K562 (cell line): Measurements from ENCODE around the gene LGALS14. TPM values are rescaled to one million over a fixed set of nuclear protein-coding genes. Genes with fewer than 3 reads are reported as not detected.

Source experiments
- ATAC-seq: fragments of 200-7000 bp; cut with Tn5 transposase; 3 replicates; pipeline ENCODE4 v1.9.1; 2020; ENCODE audit warnings: moderate library complexity
- BruUV-seq: library from RNA; stranded (reverse); fragments of 400-500 nt; replicated peaks from 2 replicates; lab custom pipeline; 2021; lab: Mats Ljungman, UMichigan
- CTCF ChIA-PET: fragments of 300-600 bp; formaldehyde crosslinking; extraction: SDS; loops from one replicate; lab custom pipeline; 2021; ENCODE audit warnings: low intra/inter-chr PET ratio; lab: Yijun Ruan, JAX
- POLR2A ChIA-PET: fragments of 300-600, 350-650 bp; sonication (Branson Sonifier 250); formaldehyde crosslinking; extraction: SDS; loops from one replicate; lab custom pipeline; 2021; ENCODE audit warnings: antibody characterized with exemption, inconsistent platforms; lab: Yijun Ruan, JAX
- DNase-seq, 4 experiments: peaks; one replicate each; pipeline versions ENCODE4 v3.0.0 to v3.0.0-alpha.2; 2011 to 2018; ENCODE audit warnings: low spot score in 3 of 4, mixed read lengths in 3 of 4; ENCODE audit errors: extremely low read depth in 1 of 4
- FAIRE-seq: peaks from 2 replicates; lab custom pipeline; 2011; peaks lifted over from hg19 to GRCh38; lab: Jason Lieb, UNC
- H2AFZ ChIP-seq: 2 replicates; pipeline ENCODE4 v1.6.0; 2011; ENCODE audit warnings: low read depth, low read length, control low read depth, inconsistent platforms
- H3K27ac ChIP-seq: fragments of 200-600 bp; 3 replicates; pipeline ENCODE4 v1.8.0; 2011; ENCODE audit warnings: low read depth, mild to moderate bottlenecking, control low read depth, inconsistent platforms, low read length, moderate library complexity, mixed read lengths; ENCODE audit errors: extremely low read depth
- H3K27me3 ChIP-seq, 2 experiments: fragments of 300-600 bp in 1 of 2; 2 replicates in 1 of 2; 3 replicates in 1 of 2; pipeline versions ENCODE4 v1.6.0 to v1.8.0; 2011; ENCODE audit warnings: inconsistent platforms in 2 of 2, low read length in 2 of 2, mild to moderate bottlenecking in 1 of 2, mixed read lengths in 1 of 2, moderate library complexity in 1 of 2; ENCODE audit not compliant: control insufficient read depth in 2 of 2, insufficient read depth in 2 of 2
- H3K36me3 ChIP-seq: fragments of 300-600 bp; 3 replicates; pipeline ENCODE4 v1.8.0; 2011; ENCODE audit warnings: mild to moderate bottlenecking, low read length, inconsistent platforms; ENCODE audit not compliant: control insufficient read depth, insufficient read depth
- H3K4me1 ChIP-seq, 2 experiments: fragments of 200-600 bp in 1 of 2; replicated peaks in 1 of 2; 2 replicates in 1 of 2; 3 replicates in 1 of 2; pipeline versions ENCODE4 v1.5.1 to v1.8.0; 2011; ENCODE audit warnings: inconsistent platforms in 2 of 2, low read length in 2 of 2, mild to moderate bottlenecking in 1 of 2, mixed read lengths in 1 of 2, moderate library complexity in 1 of 2; ENCODE audit not compliant: control insufficient read depth in 2 of 2, insufficient read depth in 2 of 2
- H3K4me2 ChIP-seq: 2 replicates; pipeline ENCODE4 v1.6.1; 2011; ENCODE audit warnings: low read length, control low read depth, inconsistent platforms, mixed read lengths; ENCODE audit not compliant: insufficient read depth
- H3K4me3 ChIP-seq: fragments of 200-600 bp; sonication (generic), shearing (Covaris generic); 2 replicates; pipeline ENCODE4 v1.5.1; 2016; ENCODE audit warnings: control low read depth, inconsistent platforms
- H3K79me2 ChIP-seq: fragments of 200-600 bp; 3 replicates; pipeline ENCODE4 v1.8.0; 2011; ENCODE audit warnings: low read length, inconsistent platforms; ENCODE audit not compliant: control insufficient read depth, insufficient read depth
- H3K9ac ChIP-seq, 2 experiments: 2 replicates each; pipeline versions ENCODE4 v1.6.0 to v1.6.1; 2011; ENCODE audit warnings: low read depth in 2 of 2, low read length in 2 of 2, control low read depth in 1 of 2, inconsistent platforms in 1 of 2, mild to moderate bottlenecking in 1 of 2, mixed read lengths in 1 of 2; ENCODE audit not compliant: insufficient read depth in 1 of 2
- H3K9me1 ChIP-seq: one replicate; pipeline ENCODE4 v1.6.0; 2011; ENCODE audit warnings: inconsistent platforms, mild to moderate bottlenecking, low read length, moderate library complexity; ENCODE audit not compliant: control insufficient read depth, insufficient read depth
- H3K9me3 ChIP-seq: replicated peaks from 2 replicates; pipeline ENCODE4 v1.5.1; 2011; ENCODE audit warnings: low read depth, low read length, inconsistent platforms; ENCODE audit not compliant: control insufficient read depth, insufficient read depth
- H4K20me1 ChIP-seq: replicated peaks from 2 replicates; pipeline ENCODE4 v1.6.1; 2011; ENCODE audit warnings: low read length, inconsistent platforms, mixed read lengths; ENCODE audit not compliant: control insufficient read depth, insufficient read depth
- CBFA2T2 ChIP-seq: fragments of 450-650 bp; conservative IDR thresholded peaks from 2 replicates; pipeline ENCODE4 v1.6.1; 2017; ENCODE audit warnings: mild to moderate bottlenecking
- RAD51 ChIP-seq: fragments of 450-650 bp; IDR thresholded peaks from 2 replicates; pipeline ENCODE4 v1.7.1; 2016; ENCODE audit warnings: low read depth, mild to moderate bottlenecking, borderline replicate concordance
- TFAM ChIP-seq: fragments of 250-450 bp; sonication (Bioruptor Pico); conservative IDR thresholded peaks from 2 replicates; pipeline ENCODE4 v1.5.0; 2021; ENCODE audit warnings: mild to moderate bottlenecking, moderate library complexity
- TFE3 ChIP-seq: fragments of 450-650 bp; formaldehyde crosslinking; IDR thresholded peaks from 2 replicates; pipeline ENCODE4 v1.4.0; 2020; ENCODE audit warnings: mild to moderate bottlenecking, mixed read lengths
- TOE1 ChIP-seq, 2 experiments: fragments of 450-650 bp in 1 of 2; sonication (generic) in 1 of 2; formaldehyde crosslinking in 1 of 2; IDR thresholded peaks; 2 replicates each; pipeline versions ENCODE4 v1.7.1 to v1.8.0; 2016 to 2022; ENCODE audit warnings: borderline replicate concordance in 2 of 2, mild to moderate bottlenecking in 2 of 2, antibody characterized with exemption in 1 of 2, inconsistent platforms in 1 of 2, low read depth in 1 of 2, missing genetic modification reagents in 1 of 2, moderate library complexity in 1 of 2
- USF2 ChIP-seq: sonication (generic); formaldehyde crosslinking; IDR thresholded peaks from 2 replicates; pipeline ENCODE4 v1.5.0; 2020; ENCODE audit warnings: missing genetic modification reagents
- WGBS: fragments of 100-300 bp; shearing (Covaris generic); methylation state at CpG from one replicate; pipeline ENCODE4 v1.1.6; 2016; ENCODE audit warnings: low coverage, mixed read lengths; ENCODE audit not compliant: insufficient coverage; ENCODE audit errors: missing lambda C conversion rate; 5-methylcytosine and 5-hydroxymethylcytosine counted together
- in situ Hi-C: fragments of 300-500 bp; cut with MboI; formaldehyde crosslinking; loops from 4 replicates; pipeline ENCODE4 v1.15.0; 2018; ENCODE audit warnings: inconsistent platforms, mixed read lengths
- intact Hi-C: fragments of 100-400 bp; cut with micrococcal nuclease; formaldehyde crosslinking; loops from 2 replicates; pipeline ENCODE4 v1.14.2; 2022
- polyA plus RNA-seq, 8 experiments: library from polyadenylated mRNA; depleted of rRNA in 4 of 8; stranded (reverse) in 5 of 8; unstranded in 3 of 8; fragments of >200 nt; fragmentation: Nextera tagmentation in 2 of 8; fragmentation: Illumina TruSeq in 1 of 8; extraction: Ambion mirVana in 2 of 8; extraction: Trizol in 1 of 8; gene quantifications; 2 replicates each; pipeline versions ENCODE4 v1.2.1 to v1.2.3, GENCODE V29; 2011 to 2014; ENCODE audit warnings: inconsistent platforms in 1 of 8, missing spikeins in 1 of 8
- total RNA-seq, 7 experiments: library from RNA; depleted of rRNA in 6 of 7; stranded (reverse); fragments of >200 nt in 6 of 7; fragmentation: Illumina TruSeq in 2 of 7; extraction: Trizol in 2 of 7; gene quantifications; 2 replicates each; pipeline versions ENCODE4 v1.2.1 to v1.2.3, GENCODE V29; 2011 to 2021; ENCODE audit warnings: low replicate concordance in 1 of 7

LGALS14 gene
- total and polyA plus RNA-seq, 9 of the 15 experiments (the other 6 are each of a cell fraction or from before 2014, with no cell fraction given) = not detected

DNA sequence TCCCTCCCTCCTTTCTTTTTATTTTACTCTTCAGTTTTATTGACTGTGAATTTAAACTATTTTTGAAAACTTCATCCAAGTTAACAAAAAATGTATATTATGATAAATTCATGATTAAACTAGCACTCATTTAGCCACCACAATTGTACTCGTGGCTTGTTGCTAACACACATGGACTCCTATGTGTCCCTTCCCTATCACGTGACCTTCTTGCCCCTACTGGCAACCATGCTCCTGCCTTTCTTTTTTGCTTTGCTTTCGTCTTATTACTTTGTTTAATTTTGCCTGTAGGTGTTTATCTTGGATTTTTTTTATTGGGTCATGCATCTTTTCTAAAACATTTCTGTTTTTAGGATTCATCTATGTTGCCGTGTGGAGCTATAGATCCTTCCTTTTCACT is 25.3 kb downstream of the LGALS14 start:
- H3K9me3 ChIP-seq = no peaks in the 10 kb centered on the region
- POLR2A ChIA-PET = no interaction called here
- H4K20me1 ChIP-seq = no peaks in the 10 kb centered on the region
- ATAC-seq = no peak
- H3K27me3 ChIP-seq = peaks cover 0 to 8% of the 10 kb centered on the region in 2 experiments; a peak in 2 of 5 replicates
- H3K4me3 ChIP-seq = no peak overlapping the region
- H3K4me2 ChIP-seq = no peak overlapping the region
- CTCF ChIA-PET = no interaction called here
- no peak for FAIRE-seq
- no peaks in the 10 kb centered on the region for H3K36me3 ChIP-seq
- 5% methylated on average over 4 of the region's 4 CpGs for WGBS
- no peak overlapping the region for H3K9ac ChIP-seq
- no peak overlapping the region for H2AFZ ChIP-seq
- intact Hi-C loops = no loop called here
- peak in 2 of 4 experiments; percentile 19 to 23 for DNase-seq
- H3K9me1 ChIP-seq = no peaks in the 10 kb centered on the region
- no peaks in the 10 kb centered on the region for H3K4me1 ChIP-seq
- no peak overlapping the region for H3K27ac ChIP-seq
- H3K79me2 ChIP-seq = no peaks in the 10 kb centered on the region
- TF ChIP-seq TFAM (CRISPR knock-in tag) (no peak), CBFA2T2 (peak; percentile 35; the same call in 1 of the 2 replicates), RAD51 (peak; percentile 77), USF2 (0 out of 2 replicates have a peak, but pooled peaks have one; percentile 9), TOE1 (IDR thresholded peaks at IDR 0.05; ENCODE audit: borderline replicate concordance) (0 out of 2 replicates have a peak, but pooled peaks have one; percentile 52), TOE1 (CRISPR knock-in tag; IDR thresholded peaks at IDR 0.05; ENCODE audit: borderline replicate concordance, low read depth) (no peak), TFE3 (CRISPR knock-in tag) (peak; percentile 87)
- TF ChIP-seq, all 486 proteins: peak for 5
- BruUV-seq = no TSS peak
- in situ Hi-C loops = no loop called here
